ENCODE measurements around the gene POLG2. TPM values are rescaled to one million over a fixed set of nuclear protein-coding genes. Genes with fewer than 3 reads are reported as not detected.
"Not testable (repeated sequence)": the region's sequence is repeated elsewhere in the genome, so short reads cannot be mapped to it uniquely, and the experiment has no call there.

POLG2 gene
- total RNA-seq, 1 experiment from 2014 or later, result 8.7 TPM

GRCh38 chr17:64484380-64484779 is 12.5 kb downstream of the POLG2 start:
- DNase-seq (ENCODE audit: low read depth), result no peak

DNA sequence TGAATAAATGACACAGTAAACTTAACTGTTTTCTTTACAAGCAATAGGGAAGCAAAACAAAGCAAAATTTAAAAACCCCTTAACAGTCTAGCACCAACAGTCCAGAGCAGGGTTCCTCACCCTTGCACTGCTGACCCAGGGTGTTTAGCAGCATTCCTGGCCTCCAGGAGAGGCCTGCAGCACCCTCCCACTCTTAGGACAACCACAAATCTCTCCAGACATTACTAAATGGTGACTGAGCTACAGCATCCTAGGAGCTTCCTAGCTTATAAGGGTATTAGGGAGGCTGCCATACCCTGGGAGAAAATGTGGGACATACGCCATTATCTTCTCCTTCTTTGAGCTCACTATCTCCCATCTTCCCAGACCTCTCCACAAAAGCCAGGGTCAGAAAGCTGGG is 15.9 kb downstream of the POLG2 start:
- DNase-seq (ENCODE audit: low read depth), result no peak

GRCh38 chr17:64477849-64478248 is 19.0 kb downstream of the POLG2 start:
- no peak for DNase-seq (ENCODE audit: low read depth)

GRCh38 chr17:64472564-64472963 is 24.3 kb downstream of the POLG2 start:
- no peak for DNase-seq (ENCODE audit: low read depth)

GRCh38 chr17:64471440-64471839 is 25.4 kb downstream of the POLG2 start:
- no peak for DNase-seq (ENCODE audit: low read depth)

- no peak for DNase-seq (ENCODE audit: low read depth)
Measured at GRCh38 chr17:64470625-64471024, 26.2 kb downstream of the POLG2 start.

- not testable (repeated sequence) for DNase-seq (ENCODE audit: low read depth)
Measured at GRCh38 chr17:64466834-64467233, 30.0 kb downstream of the POLG2 start.

GRCh38 chr17:64466019-64466735 is 30.7 kb downstream of the POLG2 start:
- no peak for DNase-seq (ENCODE audit: low read depth)

GRCh38 chr17:64461788-64462187 is 35.1 kb downstream of the POLG2 start:
- no peak for DNase-seq (ENCODE audit: low read depth)

DNA sequence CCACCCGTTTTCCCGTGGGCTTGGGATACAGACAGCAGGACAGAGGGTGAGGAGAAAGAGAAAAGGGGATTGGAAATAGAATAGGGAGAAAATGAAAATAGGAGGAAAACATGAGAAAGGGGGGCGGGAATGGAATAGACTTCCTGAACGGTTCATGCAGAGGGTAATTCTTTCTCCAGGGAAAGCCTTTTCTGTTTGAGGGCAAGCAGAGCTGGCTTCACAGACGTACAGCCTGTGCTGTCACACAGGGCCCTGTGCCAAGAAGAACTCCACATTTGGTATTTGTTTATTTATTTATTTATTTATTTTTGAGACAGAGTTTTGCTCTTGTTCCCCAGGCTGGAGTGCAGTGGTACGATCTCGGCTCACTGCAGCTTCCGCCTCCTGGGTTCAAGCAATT is 35.9 kb downstream of the POLG2 start:
- no peak for DNase-seq (ENCODE audit: low read depth)

- DNase-seq (ENCODE audit: low read depth), result not testable (repeated sequence)
Measured at GRCh38 chr17:64459818-64460217, 37.0 kb downstream of the POLG2 start.

- peak; percentile 63 for DNase-seq (ENCODE audit: low read depth)
Measured at GRCh38 chr17:64459284-64459747, 37.5 kb downstream of the POLG2 start.

DNA sequence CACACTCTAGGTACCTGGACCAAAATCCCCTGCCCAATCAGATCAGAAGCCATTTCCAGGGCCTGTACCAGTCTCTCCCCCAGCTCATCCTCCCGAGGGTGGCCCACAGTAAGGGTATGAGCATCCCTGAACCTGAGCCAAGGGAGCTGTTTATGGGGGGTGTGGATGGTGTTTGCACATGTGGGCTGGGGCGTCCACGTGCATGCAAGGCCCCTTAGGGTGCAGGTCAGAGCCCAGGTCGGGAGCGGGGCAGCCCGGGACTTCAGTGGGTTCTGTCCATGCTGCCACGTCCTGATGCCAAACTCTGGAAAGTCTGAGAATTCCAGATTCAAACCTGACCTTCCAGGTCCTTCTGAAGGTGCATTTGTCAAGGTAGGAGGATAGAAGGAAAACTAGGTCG is 38.1 kb downstream of the POLG2 start:
- no peak for DNase-seq (ENCODE audit: low read depth)

DNA sequence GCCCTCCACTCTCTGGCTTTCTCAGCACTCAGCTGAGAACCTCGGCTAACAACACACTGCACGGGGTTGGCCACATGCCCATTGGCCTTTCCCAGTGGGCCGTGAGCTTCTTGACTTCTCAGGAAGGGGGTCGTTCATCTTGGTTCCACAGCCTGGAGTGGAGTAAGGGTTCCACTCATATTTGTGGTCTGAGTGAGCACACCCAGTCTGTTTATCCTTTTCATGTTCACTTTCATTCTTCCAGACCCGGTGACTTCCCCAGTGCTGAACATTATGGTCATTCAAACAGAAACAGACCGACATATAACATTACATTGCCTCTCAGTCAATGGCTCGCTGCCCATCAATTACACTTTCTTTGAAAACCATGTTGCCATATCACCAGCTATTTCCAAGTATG is 39.7 kb downstream of the POLG2 start:
- DNase-seq (ENCODE audit: low read depth), result peak; percentile 37

DNA sequence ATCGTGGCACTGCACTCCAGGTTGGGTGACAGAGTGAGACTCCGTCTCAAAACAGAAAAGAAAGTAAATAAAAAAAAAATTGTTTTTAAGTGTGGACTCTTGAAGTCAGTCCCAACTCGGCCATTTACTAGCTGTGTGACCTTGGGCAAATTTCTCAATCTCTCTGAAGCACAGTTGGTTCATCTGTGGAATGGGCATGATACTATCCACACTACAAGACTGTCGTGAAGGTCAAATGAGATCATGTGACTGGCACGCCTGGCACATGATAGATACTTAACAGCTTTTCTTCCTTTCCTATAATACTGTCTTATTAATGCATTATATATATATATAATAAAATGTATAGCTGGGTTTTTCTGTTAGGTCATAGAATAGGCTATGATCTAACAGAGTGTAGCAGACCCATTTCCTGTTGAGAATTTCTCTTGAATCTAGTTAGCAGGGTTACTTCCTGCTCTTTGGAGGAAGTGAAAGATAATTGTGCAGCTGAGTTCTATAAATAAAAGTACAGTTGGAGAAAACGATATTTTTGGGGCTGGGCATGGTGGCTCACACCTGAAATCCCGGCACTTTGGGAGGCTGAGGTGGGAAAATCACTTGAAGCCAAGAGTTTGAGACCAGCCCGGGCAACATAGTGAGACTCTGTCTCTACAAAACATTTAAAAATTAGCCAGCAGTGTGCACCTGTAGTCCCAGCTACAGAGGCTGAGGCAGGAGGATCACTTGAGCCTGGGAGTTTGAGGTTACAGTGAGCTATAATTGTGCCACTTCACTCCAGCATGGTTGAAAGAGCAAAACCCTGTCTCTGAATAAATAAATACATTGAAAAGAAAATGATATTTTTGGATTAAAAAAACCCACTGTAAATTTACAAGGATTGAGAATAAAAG is 40.6 kb downstream of the POLG2 start:
- DNase-seq (ENCODE audit: low read depth), result no peak

DNA sequence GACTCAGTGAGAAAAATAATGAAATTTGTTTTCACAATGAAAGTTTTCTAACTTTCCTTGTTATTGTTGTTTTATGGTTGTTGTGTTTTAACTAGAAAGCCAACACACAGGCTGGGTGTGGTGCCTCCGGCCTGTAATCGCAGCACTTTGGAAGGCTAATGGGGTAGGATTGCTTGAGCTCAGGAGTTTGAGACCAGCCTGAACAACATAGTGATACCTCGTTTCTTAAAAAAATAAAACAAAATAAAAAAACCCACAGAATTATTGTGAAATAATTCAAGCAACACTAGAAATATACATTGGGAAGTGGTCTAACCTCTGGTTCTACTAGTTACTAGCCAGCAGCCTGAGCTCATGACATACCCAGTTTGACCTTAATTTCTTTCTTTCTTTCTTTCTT is 47.3 kb downstream of the POLG2 start:
- peak; percentile 29 for DNase-seq (ENCODE audit: low read depth)

- DNase-seq (ENCODE audit: low read depth), result peak; percentile 95
Measured at GRCh38 chr17:64448665-64449512, 48.0 kb downstream of the POLG2 start, which contains the start of gene MILR1. Gene MILR1 (plus strand): TSS chr17:64449115. CDS start chr17:64449169, 54 bp downstream.

GRCh38 chr17:64447526-64447925 is 49.3 kb downstream of the POLG2 start:
- DNase-seq (ENCODE audit: low read depth), result no peak

DNA sequence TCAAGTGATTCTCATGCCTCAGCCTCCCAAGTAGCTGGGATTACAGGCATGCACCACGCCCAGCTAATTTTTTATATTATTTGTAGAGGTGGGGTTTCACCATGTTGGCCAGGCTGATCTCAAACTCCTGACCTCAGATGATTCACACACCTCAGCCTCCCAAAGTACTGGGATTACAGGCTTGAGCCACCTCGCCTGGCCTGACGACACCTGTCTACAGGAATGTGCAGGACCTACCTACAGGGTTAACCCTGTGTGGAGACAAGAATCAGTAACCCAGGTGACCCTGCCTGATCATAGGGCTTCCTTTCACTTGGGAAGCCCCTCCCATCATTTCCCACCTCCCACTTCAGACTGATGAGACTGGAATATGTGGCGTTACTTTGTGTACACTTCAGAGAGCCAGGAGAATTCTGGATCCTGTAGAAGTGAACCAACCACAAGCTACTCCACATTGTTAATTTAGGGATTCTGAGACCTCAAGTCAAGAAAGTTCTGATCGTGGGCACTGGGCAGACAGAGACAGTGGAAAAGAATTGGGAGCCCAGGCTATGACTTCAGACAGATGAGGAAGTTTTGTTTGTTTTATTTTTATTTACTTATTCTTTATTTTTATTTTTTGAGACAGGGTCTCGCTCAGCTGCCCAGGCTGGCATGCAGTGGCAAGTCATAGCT is 53.6 kb downstream of the POLG2 start:
- peak; percentile 37 for DNase-seq (ENCODE audit: low read depth)

DNA sequence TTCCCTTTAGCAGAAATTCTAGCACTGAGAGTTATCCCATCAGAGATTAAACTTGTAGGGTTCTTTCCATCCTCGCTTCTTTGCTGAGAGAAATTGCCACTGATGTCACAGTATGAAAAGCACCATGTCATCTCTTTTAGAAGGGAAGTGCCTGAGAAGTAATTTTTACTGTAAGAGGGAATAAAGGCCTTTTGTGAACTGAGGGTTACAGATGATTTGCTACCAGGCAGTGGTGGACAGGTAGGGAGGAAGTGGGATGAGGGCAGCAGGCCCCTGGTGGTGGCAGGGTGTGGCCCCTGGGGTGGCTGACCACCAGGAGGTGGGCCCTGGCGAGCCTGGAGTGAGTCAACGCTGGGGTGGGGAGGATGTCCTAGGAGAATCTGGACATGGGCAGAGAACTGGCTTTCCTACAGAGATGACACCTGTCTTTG is 54.3 kb downstream of the POLG2 start:
- DNase-seq (ENCODE audit: low read depth), result peak; percentile 74

Measured in LHCN-M2 (cell line).